Kidney tubule cell (primary cell): ENCODE measurements around the gene DPP9.
"Not testable (repeated sequence)": the region's sequence is repeated elsewhere in the genome, so short reads cannot be mapped to it uniquely, and the experiment has no call there.

ENCODE experiments used
- DNase-seq: peaks from one replicate; pipeline ENCODE4 v3.0.0-alpha.2; 2018; ENCODE audit warnings: low spot score

DPP9 gene

GRCh38 chr19:4723595-4724514 lies at the start of gene DPP9:
Gene DPP9 (minus strand): TSS chr19:4723842. CDS start chr19:4719906, 3,936 bp downstream.
- DNase-seq, result peak; percentile 99

DNA sequence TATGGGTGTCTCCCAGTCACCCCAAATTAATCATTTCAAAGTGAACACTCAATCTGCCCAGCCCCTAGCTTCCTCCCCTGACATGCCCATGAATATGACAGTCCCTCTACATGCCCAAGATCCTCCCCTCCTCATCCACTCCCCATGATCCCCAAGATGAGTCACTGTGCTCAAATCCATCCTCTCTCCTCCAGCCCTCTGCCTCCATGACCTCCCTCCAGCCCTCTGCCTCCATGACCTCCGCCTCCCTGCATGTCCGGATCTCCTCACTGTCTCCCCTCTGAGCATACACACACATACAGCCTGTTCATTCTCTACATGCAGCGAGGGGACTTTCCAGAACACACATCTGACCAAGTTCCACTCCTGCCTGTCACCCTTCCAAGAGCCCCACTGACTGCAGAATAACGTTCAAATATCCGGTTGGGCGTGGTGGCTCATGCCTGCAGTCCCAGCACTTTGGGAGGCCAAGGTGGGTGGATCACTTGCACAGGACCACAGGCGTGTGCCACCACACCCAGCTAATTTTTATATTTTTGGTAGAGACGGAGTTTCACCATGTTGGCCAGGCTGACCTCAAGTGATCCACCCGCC lies 49.5 kb upstream of the DPP9 start:
- DNase-seq, result no peak

DNA sequence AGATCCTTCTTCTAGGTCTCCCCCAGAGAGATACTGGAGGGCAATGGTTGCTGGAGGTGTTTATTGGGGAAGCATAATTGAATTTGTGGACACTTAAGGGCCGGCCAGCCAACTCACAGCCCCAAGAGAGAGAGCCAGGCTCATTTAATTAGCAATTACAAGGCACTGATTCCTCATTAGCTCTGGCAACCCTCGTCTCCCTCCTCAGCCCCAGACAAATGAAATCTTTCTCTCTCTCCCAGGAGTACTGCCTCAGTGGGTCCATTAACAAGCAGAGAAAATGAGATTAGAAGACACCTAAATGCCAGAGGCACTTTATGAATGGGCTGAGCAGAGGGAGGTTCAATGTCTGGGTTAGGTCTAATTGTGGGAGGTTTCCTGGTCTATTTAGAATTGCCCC lies 48.9 kb upstream of the DPP9 start:
- DNase-seq, result no peak

GRCh38 chr19:4768934-4769777 lies 45.5 kb upstream of the DPP9 start:
- DNase-seq, result peak; percentile 78

GRCh38 chr19:4764393-4764660 lies 40.7 kb upstream of the DPP9 start:
- no peak for DNase-seq

DNA sequence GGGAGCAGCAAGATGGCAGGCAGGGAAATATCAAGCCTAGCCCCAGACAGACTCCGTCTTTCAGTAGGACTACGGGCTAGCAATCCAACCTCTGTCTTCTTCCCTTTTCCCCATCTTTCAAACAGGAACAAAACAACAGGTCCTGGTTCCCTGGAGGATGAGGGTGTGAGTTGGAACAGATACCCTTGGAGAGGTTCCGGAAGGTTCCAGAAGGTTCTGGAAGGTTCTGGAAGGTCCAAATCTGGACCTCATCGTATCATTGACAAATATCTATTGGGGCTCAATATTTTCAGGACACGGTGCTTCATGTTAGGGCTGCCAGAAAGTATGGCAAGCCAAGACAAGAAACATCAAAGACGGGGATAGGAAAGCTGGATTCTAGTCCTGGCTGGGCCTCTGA lies 39.4 kb upstream of the DPP9 start:
- no peak for DNase-seq

DNA sequence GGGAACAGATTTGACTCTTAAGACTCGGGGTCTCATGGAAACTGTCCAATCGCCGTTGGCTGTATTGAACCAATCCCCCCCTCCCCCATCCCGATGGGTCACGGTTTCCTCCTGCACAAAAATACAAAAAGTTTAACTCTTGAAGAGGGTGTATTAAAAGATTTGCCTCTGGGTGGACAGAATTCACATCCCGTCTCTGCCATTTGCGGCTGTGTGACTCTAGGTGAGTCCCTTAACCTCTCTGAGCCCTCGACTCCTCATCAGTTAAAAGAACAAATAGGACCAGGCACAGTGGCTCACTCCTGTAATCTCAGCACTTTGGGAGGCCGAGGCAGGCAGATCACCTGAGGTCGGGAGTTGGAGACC lies 36.6 kb upstream of the DPP9 start:
- DNase-seq, result no peak

DNA sequence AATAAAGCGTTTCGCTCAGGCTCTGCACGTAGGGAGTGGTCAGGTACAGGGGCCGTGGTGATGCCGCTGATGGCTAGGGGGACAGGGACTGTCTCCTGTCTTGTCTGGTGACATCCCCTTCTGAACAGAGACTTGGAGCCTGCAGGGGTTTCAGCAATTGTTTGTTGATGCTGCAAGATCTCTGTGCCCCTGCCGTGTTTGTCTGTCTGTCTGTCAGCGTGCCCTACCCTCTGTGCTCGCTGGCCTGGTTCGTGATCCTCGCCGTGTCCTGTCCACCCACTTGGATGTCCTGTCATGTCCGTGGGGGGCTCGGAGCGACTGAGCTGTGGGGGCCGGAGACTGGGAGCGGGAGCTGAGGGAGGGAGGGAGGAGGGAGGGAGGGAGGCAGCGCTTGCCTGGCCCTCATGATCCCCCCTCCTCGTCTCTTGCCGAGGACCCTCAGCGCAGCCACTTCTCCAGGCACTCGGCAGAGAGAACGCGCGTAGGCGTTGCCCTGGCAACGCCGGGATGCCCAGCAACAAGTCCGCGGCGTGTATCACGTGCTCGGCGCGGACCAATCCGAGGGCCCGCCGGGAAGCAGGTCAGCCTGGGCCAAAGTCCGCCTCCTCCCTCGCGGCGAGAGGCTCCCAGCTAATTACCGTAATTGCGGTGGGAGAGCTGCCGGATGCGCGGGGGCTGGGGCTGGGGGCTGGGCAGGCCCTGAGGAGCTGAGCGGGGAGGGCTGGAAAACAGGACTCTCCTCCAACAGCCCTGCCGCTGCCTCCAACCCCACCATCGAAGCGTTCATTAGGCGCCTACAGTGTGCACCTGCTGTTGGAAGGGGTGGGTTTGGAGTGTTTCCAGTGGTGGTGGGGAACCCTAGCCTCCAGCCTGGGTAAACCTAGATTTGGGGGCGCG lies 36.0 kb upstream of the DPP9 start:
- DNase-seq, result peak; percentile 87

GRCh38 chr19:4758659-4759058 lies 35.0 kb upstream of the DPP9 start:
- no peak for DNase-seq

DNA sequence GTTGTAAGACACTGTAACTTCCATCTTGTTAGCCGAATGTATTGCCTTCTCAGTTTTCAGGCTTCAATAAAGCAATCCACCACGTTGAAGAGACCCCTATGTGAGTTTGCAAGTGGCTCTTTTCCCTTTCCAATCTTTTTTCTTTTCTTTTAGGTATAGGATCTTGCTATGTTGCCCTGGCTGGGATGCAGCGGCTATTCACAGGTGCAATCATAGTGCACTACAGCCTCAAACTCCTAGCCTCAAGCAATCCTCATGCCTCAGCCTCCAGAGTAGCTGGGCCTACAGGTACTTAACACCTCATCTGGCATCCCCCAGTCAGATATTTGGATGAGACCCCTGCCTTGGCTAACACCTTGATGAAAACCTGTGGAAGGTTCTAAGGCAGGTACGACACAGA lies 34.4 kb upstream of the DPP9 start:
- DNase-seq, result no peak

DNA sequence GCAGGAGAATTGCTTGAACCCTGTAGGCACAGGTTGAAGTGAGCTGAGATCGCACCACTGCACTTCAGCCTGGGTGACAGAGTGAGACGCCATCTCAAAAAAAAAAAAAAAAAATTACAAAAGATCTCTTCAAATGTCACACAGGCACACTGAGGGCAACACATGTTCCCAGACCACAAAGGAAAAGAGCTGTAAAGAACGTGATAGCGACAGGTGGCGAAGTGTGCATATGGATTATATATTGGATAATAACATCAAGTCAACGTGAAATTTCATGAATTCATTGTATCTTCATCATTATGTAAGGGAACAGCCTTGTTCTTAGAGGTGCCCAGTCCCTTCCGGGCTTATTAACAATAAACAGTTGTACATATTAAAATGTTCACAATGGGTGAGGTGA lies 31.8 kb upstream of the DPP9 start:
- DNase-seq, result no peak

DNA sequence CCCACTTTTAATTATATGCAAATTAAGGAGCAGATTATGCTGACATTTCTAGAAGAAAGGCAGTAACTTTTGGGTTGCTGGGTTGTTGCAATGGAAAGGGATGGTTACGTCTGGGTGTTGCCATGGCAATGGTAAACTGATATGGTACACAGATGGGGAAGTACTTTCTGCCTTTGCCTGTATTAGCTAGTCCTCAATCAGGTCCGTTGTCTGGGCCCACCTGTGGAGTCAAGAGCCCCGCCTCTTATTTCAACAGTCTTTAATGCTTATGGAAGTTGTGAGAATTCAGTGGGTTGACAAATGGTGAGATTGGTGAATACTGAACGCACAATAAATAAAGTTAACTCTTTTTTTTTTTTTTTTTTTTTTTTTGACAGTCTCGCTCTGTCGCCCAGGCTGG lies 30.6 kb upstream of the DPP9 start:
- DNase-seq, result no peak

DNA sequence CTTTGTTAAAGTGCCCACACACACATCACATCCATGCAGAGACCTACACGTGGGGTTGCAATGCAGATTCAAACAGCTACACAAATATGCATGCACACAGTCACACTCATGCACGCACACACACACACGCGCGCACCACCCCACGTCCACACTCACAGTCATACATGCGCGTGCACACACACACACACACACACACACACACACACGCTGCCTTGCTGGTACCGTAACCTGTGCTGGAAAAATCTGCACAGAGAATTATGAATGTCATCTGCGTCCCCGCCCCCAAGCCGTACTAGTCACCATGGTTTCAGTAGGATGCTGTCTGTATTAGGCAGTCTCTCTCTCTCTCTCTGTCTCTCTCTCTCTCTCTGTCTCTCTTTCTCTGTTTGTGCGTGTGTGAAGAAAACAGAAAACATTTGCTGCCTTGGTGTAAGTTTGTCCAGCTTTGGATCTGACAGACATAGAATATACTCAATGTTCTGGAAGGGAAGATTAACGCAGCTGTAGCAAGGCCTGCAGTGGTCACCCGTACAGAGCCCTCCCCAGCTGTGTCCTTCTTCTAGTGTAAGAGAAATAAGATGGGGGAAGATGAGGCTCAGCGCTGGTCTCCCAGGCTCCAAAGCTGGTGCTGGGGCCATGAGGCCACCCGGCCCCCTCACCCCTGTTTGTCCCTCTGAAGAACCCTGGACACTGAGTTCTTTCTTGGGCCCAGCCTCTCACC lies 26.4 kb upstream of the DPP9 start:
- DNase-seq, result no peak

DNA sequence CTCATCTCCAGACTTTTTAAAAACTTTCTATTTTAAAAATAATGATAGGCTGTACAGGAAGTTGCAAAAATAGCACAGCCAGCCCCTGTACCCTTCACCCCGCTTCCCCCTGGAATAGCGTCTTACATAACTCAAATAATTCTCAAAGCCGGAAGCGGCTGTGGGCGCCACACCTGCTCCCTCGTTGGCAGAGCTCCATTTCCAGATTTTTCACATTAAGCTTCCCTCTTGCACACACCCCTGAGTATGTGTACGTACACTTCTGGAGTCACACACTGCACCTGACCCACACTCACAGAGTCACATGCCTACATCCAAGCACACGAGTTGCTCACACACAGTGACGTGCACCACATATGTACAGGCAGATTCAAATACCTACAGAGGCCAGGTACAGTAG lies 24.9 kb upstream of the DPP9 start:
- no peak for DNase-seq

DNA sequence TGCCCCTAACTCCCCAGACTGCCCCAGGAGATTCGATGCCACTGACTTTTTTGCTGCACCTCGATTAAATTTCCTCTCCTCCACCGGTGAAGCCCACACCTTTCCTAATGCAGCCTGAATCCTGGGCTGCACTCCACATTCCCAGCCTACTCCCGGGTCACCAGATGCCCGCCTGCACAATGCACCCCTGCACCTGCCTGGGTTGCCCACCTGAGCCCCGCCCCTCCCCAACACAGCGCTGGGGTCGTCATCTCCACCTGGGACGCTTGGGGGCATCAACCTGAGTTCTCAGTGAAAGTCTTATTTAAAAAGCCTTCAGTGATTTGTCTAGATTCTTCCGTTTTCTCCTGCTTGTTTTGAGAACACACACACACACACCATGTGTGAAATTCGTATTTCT lies 24.5 kb upstream of the DPP9 start:
- no peak for DNase-seq

- DNase-seq, result no peak
Measured at GRCh38 chr19:4745986-4746385, 22.3 kb upstream of the DPP9 start.

DNA sequence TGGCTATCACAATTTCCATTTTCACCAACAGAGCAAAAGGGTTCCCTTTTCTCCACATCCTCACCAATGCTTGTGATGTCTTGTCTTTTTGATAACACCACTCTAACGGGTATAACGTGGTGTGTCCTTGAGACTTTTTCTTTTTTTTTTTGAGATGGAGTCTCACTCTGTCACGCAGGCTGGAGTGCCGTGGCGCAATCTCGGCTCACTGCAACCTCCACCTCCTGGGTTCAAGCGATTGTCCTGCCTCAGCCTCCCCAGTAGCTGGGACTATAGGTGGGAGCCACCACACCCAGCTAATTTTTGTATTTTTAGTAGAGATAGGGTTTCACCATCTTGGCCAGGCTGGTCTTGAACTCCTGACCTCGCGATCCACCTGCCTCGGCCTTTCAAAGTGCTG lies 21.5 kb upstream of the DPP9 start:
- DNase-seq, result not testable (repeated sequence)

- DNase-seq, result peak; percentile 58
Measured at GRCh38 chr19:4744451-4745174, 21.0 kb upstream of the DPP9 start.

- no peak for DNase-seq
Measured at GRCh38 chr19:4742723-4743646, 19.3 kb upstream of the DPP9 start.

GRCh38 chr19:4740092-4740491 lies 16.4 kb upstream of the DPP9 start:
- DNase-seq, result no peak
